ENCODE data around the gene FAM13A. TPM values are rescaled to one million over a fixed set of nuclear protein-coding genes. Genes with fewer than 3 reads are reported as not detected.

Gene FAM13A
- total and polyA plus RNA-seq, 2 of the 8 experiments (the other 6 are each of a cell fraction or from before 2014, with no cell fraction given), result 7.1 to 16.5 TPM

DNA sequence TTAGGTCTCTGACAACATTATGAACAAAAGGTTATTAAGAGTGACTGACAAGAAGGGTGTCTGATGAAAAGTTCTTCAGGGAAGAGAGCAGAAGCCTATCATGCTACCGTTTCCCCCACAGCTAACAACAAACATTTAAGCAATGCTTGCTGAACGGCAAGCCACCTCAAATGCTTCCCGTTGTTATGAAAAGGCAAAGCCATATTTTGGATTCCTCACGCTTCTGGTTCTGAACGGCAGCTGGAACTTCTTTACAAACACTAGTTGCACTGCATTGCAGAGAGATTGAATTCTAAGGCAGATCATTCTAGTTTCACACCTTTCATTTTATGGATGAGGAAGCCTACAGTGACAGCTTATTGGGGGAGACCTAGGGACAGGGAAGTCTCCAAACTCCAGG lies 310.8 kb downstream of the FAM13A start (continued):
- TF ChIP-seq, protein P1, sequence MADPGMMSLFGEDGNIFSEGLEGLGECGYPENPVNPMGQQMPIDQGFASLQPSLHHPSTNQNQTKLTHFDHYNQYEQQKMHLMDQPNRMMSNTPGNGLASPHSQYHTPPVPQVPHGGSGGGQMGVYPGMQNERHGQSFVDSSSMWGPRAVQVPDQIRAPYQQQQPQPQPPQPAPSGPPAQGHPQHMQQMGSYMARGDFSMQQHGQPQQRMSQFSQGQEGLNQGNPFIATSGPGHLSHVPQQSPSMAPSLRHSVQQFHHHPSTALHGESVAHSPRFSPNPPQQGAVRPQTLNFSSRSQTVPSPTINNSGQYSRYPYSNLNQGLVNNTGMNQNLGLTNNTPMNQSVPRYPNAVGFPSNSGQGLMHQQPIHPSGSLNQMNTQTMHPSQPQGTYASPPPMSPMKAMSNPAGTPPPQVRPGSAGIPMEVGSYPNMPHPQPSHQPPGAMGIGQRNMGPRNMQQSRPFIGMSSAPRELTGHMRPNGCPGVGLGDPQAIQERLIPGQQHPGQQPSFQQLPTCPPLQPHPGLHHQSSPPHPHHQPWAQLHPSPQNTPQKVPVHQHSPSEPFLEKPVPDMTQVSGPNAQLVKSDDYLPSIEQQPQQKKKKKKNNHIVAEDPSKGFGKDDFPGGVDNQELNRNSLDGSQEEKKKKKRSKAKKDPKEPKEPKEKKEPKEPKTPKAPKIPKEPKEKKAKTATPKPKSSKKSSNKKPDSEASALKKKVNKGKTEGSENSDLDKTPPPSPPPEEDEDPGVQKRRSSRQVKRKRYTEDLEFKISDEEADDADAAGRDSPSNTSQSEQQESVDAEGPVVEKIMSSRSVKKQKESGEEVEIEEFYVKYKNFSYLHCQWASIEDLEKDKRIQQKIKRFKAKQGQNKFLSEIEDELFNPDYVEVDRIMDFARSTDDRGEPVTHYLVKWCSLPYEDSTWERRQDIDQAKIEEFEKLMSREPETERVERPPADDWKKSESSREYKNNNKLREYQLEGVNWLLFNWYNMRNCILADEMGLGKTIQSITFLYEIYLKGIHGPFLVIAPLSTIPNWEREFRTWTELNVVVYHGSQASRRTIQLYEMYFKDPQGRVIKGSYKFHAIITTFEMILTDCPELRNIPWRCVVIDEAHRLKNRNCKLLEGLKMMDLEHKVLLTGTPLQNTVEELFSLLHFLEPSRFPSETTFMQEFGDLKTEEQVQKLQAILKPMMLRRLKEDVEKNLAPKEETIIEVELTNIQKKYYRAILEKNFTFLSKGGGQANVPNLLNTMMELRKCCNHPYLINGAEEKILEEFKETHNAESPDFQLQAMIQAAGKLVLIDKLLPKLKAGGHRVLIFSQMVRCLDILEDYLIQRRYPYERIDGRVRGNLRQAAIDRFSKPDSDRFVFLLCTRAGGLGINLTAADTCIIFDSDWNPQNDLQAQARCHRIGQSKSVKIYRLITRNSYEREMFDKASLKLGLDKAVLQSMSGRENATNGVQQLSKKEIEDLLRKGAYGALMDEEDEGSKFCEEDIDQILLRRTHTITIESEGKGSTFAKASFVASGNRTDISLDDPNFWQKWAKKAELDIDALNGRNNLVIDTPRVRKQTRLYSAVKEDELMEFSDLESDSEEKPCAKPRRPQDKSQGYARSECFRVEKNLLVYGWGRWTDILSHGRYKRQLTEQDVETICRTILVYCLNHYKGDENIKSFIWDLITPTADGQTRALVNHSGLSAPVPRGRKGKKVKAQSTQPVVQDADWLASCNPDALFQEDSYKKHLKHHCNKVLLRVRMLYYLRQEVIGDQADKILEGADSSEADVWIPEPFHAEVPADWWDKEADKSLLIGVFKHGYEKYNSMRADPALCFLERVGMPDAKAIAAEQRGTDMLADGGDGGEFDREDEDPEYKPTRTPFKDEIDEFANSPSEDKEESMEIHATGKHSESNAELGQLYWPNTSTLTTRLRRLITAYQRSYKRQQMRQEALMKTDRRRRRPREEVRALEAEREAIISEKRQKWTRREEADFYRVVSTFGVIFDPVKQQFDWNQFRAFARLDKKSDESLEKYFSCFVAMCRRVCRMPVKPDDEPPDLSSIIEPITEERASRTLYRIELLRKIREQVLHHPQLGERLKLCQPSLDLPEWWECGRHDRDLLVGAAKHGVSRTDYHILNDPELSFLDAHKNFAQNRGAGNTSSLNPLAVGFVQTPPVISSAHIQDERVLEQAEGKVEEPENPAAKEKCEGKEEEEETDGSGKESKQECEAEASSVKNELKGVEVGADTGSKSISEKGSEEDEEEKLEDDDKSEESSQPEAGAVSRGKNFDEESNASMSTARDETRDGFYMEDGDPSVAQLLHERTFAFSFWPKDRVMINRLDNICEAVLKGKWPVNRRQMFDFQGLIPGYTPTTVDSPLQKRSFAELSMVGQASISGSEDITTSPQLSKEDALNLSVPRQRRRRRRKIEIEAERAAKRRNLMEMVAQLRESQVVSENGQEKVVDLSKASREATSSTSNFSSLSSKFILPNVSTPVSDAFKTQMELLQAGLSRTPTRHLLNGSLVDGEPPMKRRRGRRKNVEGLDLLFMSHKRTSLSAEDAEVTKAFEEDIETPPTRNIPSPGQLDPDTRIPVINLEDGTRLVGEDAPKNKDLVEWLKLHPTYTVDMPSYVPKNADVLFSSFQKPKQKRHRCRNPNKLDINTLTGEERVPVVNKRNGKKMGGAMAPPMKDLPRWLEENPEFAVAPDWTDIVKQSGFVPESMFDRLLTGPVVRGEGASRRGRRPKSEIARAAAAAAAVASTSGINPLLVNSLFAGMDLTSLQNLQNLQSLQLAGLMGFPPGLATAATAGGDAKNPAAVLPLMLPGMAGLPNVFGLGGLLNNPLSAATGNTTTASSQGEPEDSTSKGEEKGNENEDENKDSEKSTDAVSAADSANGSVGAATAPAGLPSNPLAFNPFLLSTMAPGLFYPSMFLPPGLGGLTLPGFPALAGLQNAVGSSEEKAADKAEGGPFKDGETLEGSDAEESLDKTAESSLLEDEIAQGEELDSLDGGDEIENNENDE (IDR thresholded peaks at IDR 0.05; ENCODE audit: insufficient replicate concordance, low read length), result no peak
- TF ChIP-seq SIX5 (IDR thresholded peaks at IDR 0.05; ENCODE audit: low read depth, low read length), result no peak
- TF ChIP-seq, protein P2, sequence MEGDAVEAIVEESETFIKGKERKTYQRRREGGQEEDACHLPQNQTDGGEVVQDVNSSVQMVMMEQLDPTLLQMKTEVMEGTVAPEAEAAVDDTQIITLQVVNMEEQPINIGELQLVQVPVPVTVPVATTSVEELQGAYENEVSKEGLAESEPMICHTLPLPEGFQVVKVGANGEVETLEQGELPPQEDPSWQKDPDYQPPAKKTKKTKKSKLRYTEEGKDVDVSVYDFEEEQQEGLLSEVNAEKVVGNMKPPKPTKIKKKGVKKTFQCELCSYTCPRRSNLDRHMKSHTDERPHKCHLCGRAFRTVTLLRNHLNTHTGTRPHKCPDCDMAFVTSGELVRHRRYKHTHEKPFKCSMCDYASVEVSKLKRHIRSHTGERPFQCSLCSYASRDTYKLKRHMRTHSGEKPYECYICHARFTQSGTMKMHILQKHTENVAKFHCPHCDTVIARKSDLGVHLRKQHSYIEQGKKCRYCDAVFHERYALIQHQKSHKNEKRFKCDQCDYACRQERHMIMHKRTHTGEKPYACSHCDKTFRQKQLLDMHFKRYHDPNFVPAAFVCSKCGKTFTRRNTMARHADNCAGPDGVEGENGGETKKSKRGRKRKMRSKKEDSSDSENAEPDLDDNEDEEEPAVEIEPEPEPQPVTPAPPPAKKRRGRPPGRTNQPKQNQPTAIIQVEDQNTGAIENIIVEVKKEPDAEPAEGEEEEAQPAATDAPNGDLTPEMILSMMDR (IDR thresholded peaks at IDR 0.05; ENCODE audit: control extremely low read depth in 1 of 3, insufficient read depth in 1 of 3, low read depth in 1 of 3, low read length in 3 of 3), result no peak

Measured in H1 (cell line).